ENCODE measurements around the gene C11orf97. TPM values are rescaled to one million over a fixed set of nuclear protein-coding genes. Genes with fewer than 3 reads are reported as not detected.

The C11orf97 gene
- total RNA-seq, 1 experiment from 2014 or later, result not detected

GRCh38 chr11:94513091-94513490 lies 830 bp downstream of the C11orf97 start:
- BruUV-seq (replicated peaks), result no TSS peak

GRCh38 chr11:94515398-94515797 lies 3.1 kb downstream of the C11orf97 start:
- Histone ChIP-seq H3K27ac (ENCODE audit: low read depth, low read length, poor library complexity, severe bottlenecking) (no peak overlapping the region), H3K4me3 (ENCODE audit: low read depth, low read length, poor library complexity, severe bottlenecking) (no peak overlapping the region), H3K9me3 (ENCODE audit: low read depth, low read length, poor library complexity, severe bottlenecking) (no peaks in the 10 kb centered on the region), H3K4me1 (ENCODE audit: insufficient read depth, low read length, poor library complexity, severe bottlenecking) (no peaks in the 10 kb centered on the region), H3K27me3 (replicated peaks; ENCODE audit: insufficient read depth, low read depth, low read length, poor library complexity) (peaks cover 12% of the 10 kb centered on the region), H3K36me3 (ENCODE audit: insufficient read depth, low read length, poor library complexity, severe bottlenecking) (no peaks in the 10 kb centered on the region)
- no peak for DNase-seq (ENCODE audit: low spot score)
- intact Hi-C loops (cut with micrococcal nuclease; ENCODE audit: unreplicated experiment), result loop anchor here (5.0 kb wide), 2 partner anchors 382 to 1912 kb away; no protein-coding TSS in a partner anchor
- TF ChIP-seq EZH2 (IDR thresholded peaks at IDR 0.05; ENCODE audit: borderline replicate concordance, low read depth, low read length, poor library complexity, severe bottlenecking), result no peak
- no peak for TF ChIP-seq CTCF (conservative IDR thresholded peaks at IDR 0.05; ENCODE audit: low read depth, low read length)
- ChIA-PET POLR2A (ENCODE audit: low non-redundant PET) (no interaction called here), CTCF (no interaction called here)
- BruUV-seq (replicated peaks), result no TSS peak

More at GRCh38 chr11:94513091-94513490, 830 bp downstream of the C11orf97 start:
- H3K27ac ChIP-seq (ENCODE audit: low read depth, low read length, poor library complexity, severe bottlenecking), result no peak overlapping the region
- H3K4me3 ChIP-seq (ENCODE audit: low read depth, low read length, poor library complexity, severe bottlenecking), result no peak overlapping the region
- intact Hi-C loops (cut with micrococcal nuclease; ENCODE audit: unreplicated experiment), result no loop called here
- ChIA-PET POLR2A (ENCODE audit: low non-redundant PET) (no interaction called here), CTCF (no interaction called here)
- no peaks in the 10 kb centered on the region for H3K36me3 ChIP-seq (ENCODE audit: insufficient read depth, low read length, poor library complexity, severe bottlenecking)
- H3K9me3 ChIP-seq (ENCODE audit: low read depth, low read length, poor library complexity, severe bottlenecking), result no peaks in the 10 kb centered on the region
- H3K4me1 ChIP-seq (ENCODE audit: insufficient read depth, low read length, poor library complexity, severe bottlenecking), result no peaks in the 10 kb centered on the region
- DNase-seq (ENCODE audit: low spot score), result no peak
- TF ChIP-seq CTCF (conservative IDR thresholded peaks at IDR 0.05; ENCODE audit: low read depth, low read length), result no peak
- TF ChIP-seq EZH2 (IDR thresholded peaks at IDR 0.05; ENCODE audit: borderline replicate concordance, low read depth, low read length, poor library complexity, severe bottlenecking), result no peak
- H3K27me3 ChIP-seq (replicated peaks; ENCODE audit: insufficient read depth, low read depth, low read length, poor library complexity), result peaks cover 12% of the 10 kb centered on the region

GRCh38 chr11:94516725-94517124 lies 4.5 kb downstream of the C11orf97 start:
- intact Hi-C loops (cut with micrococcal nuclease; ENCODE audit: unreplicated experiment), result loop anchor here (5.0 kb wide), 2 partner anchors 381 to 1911 kb away; no protein-coding TSS in a partner anchor
- CTCF ChIA-PET, result interaction anchor here (0.6 kb wide), 2 partner anchors 86 to 341 kb away, joined by 3 read pairs; no protein-coding TSS in a partner anchor
- TF ChIP-seq EZH2 (IDR thresholded peaks at IDR 0.05; ENCODE audit: borderline replicate concordance, low read depth, low read length, poor library complexity, severe bottlenecking), result no peak
- TF ChIP-seq CTCF (conservative IDR thresholded peaks at IDR 0.05; ENCODE audit: low read depth, low read length), result no peak
- Histone ChIP-seq H3K27me3 (replicated peaks; ENCODE audit: insufficient read depth, low read depth, low read length, poor library complexity) (peaks cover 12% of the 10 kb centered on the region), H3K4me3 (ENCODE audit: low read depth, low read length, poor library complexity, severe bottlenecking) (no peak overlapping the region), H3K36me3 (ENCODE audit: insufficient read depth, low read length, poor library complexity, severe bottlenecking) (no peaks in the 10 kb centered on the region), H3K27ac (ENCODE audit: low read depth, low read length, poor library complexity, severe bottlenecking) (no peak overlapping the region), H3K4me1 (ENCODE audit: insufficient read depth, low read length, poor library complexity, severe bottlenecking) (no peaks in the 10 kb centered on the region), H3K9me3 (ENCODE audit: low read depth, low read length, poor library complexity, severe bottlenecking) (no peaks in the 10 kb centered on the region)
- no TSS peak for BruUV-seq (replicated peaks)
- POLR2A ChIA-PET (ENCODE audit: low non-redundant PET), result no interaction called here
- DNase-seq (ENCODE audit: low spot score), result no peak

Data from A673 (cell line).